ENCODE results near the gene THSD4.
"Not testable (repeated sequence)": the region's sequence is repeated elsewhere in the genome, so short reads cannot be mapped to it uniquely, and the experiment has no call there.

The THSD4 gene

DNA sequence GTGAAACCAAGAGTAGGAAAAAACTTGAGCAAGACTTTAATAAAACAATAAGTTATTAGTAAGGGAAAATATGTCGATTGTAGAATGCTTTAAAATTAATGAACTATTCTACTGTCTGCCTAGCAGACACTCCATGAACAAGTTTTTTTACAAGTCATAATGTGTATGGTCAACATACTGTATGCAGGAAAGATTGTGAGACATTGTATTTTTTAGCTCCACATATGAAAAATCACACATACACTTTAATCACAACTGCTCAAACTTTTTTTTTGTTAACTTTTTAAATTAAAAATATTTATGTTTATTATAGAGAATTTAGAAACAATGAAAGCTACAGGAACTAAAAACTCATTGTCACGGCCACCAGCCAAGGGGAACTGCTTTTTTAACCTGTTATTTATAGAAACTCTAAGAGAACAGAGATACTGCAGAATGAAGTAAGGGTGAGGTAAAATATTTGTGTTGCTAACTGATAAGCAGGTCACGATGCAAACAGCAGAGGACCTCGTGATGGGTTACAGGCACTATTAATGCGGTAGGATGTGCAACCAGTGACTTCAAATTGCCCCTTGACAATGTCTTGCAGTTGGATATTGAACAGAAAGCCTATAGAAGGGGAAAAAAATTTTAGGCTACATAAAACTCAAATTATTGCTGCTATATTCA, 53.0 kb downstream of the THSD4 start:
- Histone ChIP-seq H3K27me3 (ENCODE audit: insufficient read depth, poor library complexity, severe bottlenecking) (no peaks in the 10 kb centered on the region), H3K27ac (replicated peaks) (no peak overlapping the region), H3K4me3 (replicated peaks; ENCODE audit: insufficient read depth, low read length) (no peak overlapping the region)
- no peak for DNase-seq (ENCODE audit: low read depth in 1 of 2, low spot score in 1 of 2)
- no peak for TF ChIP-seq SPI1 (IDR thresholded peaks at IDR 0.05; ENCODE audit: borderline replicate concordance, low read depth)
- TF ChIP-seq GABPA (IDR thresholded peaks at IDR 0.05; ENCODE audit: low read depth) = no peak
- TF ChIP-seq, protein P1, sequence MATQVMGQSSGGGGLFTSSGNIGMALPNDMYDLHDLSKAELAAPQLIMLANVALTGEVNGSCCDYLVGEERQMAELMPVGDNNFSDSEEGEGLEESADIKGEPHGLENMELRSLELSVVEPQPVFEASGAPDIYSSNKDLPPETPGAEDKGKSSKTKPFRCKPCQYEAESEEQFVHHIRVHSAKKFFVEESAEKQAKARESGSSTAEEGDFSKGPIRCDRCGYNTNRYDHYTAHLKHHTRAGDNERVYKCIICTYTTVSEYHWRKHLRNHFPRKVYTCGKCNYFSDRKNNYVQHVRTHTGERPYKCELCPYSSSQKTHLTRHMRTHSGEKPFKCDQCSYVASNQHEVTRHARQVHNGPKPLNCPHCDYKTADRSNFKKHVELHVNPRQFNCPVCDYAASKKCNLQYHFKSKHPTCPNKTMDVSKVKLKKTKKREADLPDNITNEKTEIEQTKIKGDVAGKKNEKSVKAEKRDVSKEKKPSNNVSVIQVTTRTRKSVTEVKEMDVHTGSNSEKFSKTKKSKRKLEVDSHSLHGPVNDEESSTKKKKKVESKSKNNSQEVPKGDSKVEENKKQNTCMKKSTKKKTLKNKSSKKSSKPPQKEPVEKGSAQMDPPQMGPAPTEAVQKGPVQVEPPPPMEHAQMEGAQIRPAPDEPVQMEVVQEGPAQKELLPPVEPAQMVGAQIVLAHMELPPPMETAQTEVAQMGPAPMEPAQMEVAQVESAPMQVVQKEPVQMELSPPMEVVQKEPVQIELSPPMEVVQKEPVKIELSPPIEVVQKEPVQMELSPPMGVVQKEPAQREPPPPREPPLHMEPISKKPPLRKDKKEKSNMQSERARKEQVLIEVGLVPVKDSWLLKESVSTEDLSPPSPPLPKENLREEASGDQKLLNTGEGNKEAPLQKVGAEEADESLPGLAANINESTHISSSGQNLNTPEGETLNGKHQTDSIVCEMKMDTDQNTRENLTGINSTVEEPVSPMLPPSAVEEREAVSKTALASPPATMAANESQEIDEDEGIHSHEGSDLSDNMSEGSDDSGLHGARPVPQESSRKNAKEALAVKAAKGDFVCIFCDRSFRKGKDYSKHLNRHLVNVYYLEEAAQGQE (IDR thresholded peaks at IDR 0.05; ENCODE audit: insufficient replicate concordance, low read depth) = no peak
- no peak for TF ChIP-seq POLR2AphosphoS5 (IDR thresholded peaks at IDR 0.05; ENCODE audit: low read depth)
- TF ChIP-seq, protein P2, sequence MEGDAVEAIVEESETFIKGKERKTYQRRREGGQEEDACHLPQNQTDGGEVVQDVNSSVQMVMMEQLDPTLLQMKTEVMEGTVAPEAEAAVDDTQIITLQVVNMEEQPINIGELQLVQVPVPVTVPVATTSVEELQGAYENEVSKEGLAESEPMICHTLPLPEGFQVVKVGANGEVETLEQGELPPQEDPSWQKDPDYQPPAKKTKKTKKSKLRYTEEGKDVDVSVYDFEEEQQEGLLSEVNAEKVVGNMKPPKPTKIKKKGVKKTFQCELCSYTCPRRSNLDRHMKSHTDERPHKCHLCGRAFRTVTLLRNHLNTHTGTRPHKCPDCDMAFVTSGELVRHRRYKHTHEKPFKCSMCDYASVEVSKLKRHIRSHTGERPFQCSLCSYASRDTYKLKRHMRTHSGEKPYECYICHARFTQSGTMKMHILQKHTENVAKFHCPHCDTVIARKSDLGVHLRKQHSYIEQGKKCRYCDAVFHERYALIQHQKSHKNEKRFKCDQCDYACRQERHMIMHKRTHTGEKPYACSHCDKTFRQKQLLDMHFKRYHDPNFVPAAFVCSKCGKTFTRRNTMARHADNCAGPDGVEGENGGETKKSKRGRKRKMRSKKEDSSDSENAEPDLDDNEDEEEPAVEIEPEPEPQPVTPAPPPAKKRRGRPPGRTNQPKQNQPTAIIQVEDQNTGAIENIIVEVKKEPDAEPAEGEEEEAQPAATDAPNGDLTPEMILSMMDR (IDR thresholded peaks at IDR 0.05; ENCODE audit: insufficient read depth, low read length) = no peak

DNA sequence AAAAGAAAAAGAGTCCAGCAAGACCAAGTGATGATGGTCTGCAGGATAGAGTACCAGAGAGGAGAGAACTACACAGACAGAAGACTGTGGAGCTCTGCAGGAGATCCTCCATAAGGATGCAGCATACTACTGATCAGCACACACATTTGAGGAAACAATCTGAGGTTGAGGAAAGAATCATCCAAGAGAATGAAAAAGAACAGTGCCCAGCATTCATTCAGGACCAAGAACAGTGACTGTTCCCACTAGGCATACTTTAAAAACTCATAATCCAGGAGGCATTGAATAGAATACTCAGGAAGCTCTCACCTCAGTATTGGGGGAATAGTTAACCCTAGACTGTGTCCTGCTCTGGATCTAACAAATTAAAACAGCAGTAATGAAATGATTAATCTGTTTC, 54.9 kb downstream of the THSD4 start:
- DNase-seq (ENCODE audit: low read depth in 1 of 2, low spot score in 1 of 2) = no peak
- H3K27me3 ChIP-seq (ENCODE audit: insufficient read depth, poor library complexity, severe bottlenecking) = no peaks in the 10 kb centered on the region
- no peak overlapping the region for H3K27ac ChIP-seq (replicated peaks)
- no peak overlapping the region for H3K4me3 ChIP-seq (replicated peaks; ENCODE audit: insufficient read depth, low read length)
- TF ChIP-seq GABPA (IDR thresholded peaks at IDR 0.05; ENCODE audit: low read depth) (no peak), SPI1 (IDR thresholded peaks at IDR 0.05; ENCODE audit: borderline replicate concordance, low read depth) (no peak), POLR2AphosphoS5 (IDR thresholded peaks at IDR 0.05; ENCODE audit: low read depth) (no peak)
- TF ChIP-seq, protein P1 (IDR thresholded peaks at IDR 0.05; ENCODE audit: insufficient replicate concordance, low read depth) = no peak
- TF ChIP-seq, protein P2 (IDR thresholded peaks at IDR 0.05; ENCODE audit: insufficient read depth, low read length) = no peak

DNA sequence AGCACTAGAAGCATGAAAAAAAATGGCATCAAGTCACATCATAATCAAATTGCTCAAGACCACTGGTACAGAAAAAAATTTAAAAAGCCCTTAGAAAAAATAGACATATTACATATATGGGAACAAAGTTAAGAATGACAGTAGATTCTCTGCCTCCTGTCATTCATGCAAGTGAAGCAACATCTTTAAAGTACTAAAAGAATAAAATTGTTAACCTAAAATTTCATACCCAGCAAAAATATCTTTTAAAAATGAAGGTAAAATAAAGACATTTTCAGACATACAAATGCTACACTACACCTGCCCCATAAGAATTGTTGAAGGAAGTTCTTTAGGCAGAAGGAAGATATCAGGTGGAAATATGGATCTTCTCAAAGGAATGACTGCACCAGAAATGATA, 55.9 kb downstream of the THSD4 start:
- H3K27ac ChIP-seq (replicated peaks) = no peak overlapping the region
- no peak overlapping the region for H3K4me3 ChIP-seq (replicated peaks; ENCODE audit: insufficient read depth, low read length)
- H3K27me3 ChIP-seq (ENCODE audit: insufficient read depth, poor library complexity, severe bottlenecking) = no peaks in the 10 kb centered on the region
- no peak for DNase-seq (ENCODE audit: low read depth in 1 of 2, low spot score in 1 of 2)
- TF ChIP-seq, protein P1 (IDR thresholded peaks at IDR 0.05; ENCODE audit: insufficient replicate concordance, low read depth) = no peak
- TF ChIP-seq POLR2AphosphoS5 (IDR thresholded peaks at IDR 0.05; ENCODE audit: low read depth) (no peak), SPI1 (IDR thresholded peaks at IDR 0.05; ENCODE audit: borderline replicate concordance, low read depth) (no peak), GABPA (IDR thresholded peaks at IDR 0.05; ENCODE audit: low read depth) (no peak)
- TF ChIP-seq, protein P2 (IDR thresholded peaks at IDR 0.05; ENCODE audit: insufficient read depth, low read length) = no peak

DNA sequence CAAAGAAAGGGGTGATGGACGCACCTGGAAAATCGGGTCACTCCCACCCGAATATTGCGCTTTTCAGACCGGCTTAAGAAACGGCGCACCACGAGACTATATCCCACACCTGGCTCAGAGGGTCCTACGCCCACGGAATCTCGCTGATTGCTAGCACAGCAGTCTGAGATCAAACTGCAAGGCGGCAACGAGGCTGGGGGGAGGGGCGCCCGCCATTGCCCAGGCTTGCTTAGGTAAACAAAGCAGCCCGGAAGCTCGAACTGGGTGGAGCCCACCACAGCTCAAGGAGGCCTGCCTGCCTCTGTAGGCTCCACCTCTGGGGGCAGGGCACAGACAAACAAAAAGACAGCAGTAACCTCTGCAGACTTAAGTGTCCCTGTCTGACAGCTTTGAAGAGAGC, 59.1 kb downstream of the THSD4 start:
- H3K4me3 ChIP-seq (replicated peaks; ENCODE audit: insufficient read depth, low read length); DNase-seq (ENCODE audit: low read depth in 1 of 2, low spot score in 1 of 2); H3K27ac ChIP-seq (replicated peaks); H3K27me3 ChIP-seq (ENCODE audit: insufficient read depth, poor library complexity, severe bottlenecking): not testable (repeated sequence)

Data from HL-60 (cell line).